HG02852 (cell line): ENCODE data around the gene RIN3.
A peak's percentile ranks its signal among the peaks of the same experiment; 100 is the strongest.

ENCODE experiments used
- ATAC-seq: cut with Tn5 transposase; IDR thresholded peaks from one replicate; pipeline ENCODE4 v1.9.1; 2021; ENCODE audit warnings: mild to moderate bottlenecking, moderate library complexity; ENCODE audit not compliant: unreplicated experiment

RIN3 gene

GRCh38 chr14:92575061-92575747 is 61.6 kb downstream of the RIN3 start:
- ATAC-seq: no peak

- no peak for ATAC-seq
Observed at GRCh38 chr14:92575748-92576303, 62.2 kb downstream of the RIN3 start.

- ATAC-seq: peak; percentile 86
Observed at GRCh38 chr14:92577321-92577742, 63.8 kb downstream of the RIN3 start.

DNA sequence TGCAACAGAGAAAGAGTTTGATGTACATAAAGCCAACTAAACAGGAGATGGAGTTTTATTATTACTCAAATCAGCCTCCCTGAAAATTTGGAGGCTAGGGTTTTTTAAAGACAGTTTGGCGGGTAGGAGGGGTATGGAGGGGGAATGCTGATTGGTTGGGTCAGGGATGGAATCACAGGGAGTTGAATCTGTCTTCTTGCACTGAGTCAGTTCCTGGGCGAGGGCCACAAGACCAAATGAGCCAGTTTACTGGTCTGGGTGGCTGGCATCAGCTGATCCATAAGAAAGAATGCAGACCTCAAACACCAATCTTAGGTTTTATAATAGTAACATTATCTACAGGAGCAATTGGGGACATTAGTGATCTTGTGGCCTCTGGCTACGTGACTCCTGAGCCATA is 64.9 kb downstream of the RIN3 start:
- no peak for ATAC-seq

GRCh38 chr14:92579244-92579936 is 65.8 kb downstream of the RIN3 start:
- no peak for ATAC-seq

DNA sequence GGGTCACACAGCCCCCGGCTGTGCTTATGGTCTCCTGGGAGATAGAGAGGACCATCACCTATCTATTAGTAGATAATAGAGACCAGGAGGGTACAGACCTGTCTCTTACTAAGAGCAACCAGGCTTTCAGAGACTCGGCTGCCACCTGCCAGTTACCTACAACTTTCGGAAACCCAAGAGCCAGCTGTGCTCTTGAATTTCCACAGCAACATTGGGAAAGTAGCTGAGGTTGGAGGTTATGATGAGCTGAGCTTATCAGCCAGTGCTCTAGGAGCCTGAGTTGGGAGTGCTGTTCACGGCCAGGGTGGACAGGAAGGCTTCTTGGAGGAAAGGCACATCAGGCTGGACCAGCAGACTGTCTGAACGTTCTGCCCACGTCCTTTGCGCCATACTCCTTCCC is 67.6 kb downstream of the RIN3 start:
- ATAC-seq: no peak

DNA sequence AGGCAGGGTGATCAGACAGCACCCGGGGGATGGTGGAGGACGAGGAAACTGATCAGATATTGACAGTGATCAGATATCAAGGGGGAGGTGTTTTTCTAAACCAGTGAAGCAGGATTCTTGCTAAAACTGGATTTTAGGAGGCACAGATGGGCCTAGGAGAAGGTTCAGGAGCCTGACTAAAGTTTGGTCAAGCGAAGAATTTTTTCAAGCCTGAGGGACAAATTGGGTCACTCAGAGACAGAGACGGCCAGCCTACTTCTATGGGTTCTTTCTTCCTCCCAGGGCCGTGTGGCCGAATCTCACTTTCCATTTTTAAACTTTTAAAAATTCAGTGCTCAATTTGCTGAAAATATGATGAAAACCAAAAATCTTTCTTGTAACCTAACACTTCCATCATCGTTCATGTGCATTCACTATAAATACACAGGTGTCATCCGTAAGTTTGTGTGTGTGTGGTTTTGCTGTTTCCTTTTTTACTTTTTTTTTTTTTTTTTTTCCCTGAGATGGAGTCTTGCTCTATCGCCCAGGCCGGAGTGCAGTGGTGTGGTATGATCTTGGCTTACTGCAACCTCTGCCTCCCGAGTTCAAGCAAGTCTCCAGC is 68.5 kb downstream of the RIN3 start:
- ATAC-seq: no peak

- peak; percentile 64 for ATAC-seq
Observed at GRCh38 chr14:92582706-92583452, 69.3 kb downstream of the RIN3 start.

- no peak for ATAC-seq
Observed at GRCh38 chr14:92584220-92584619, 70.6 kb downstream of the RIN3 start.

- no peak for ATAC-seq
Observed at GRCh38 chr14:92584816-92585215, 71.2 kb downstream of the RIN3 start.

- ATAC-seq: no peak
Observed at GRCh38 chr14:92585981-92586937, 72.7 kb downstream of the RIN3 start.

DNA sequence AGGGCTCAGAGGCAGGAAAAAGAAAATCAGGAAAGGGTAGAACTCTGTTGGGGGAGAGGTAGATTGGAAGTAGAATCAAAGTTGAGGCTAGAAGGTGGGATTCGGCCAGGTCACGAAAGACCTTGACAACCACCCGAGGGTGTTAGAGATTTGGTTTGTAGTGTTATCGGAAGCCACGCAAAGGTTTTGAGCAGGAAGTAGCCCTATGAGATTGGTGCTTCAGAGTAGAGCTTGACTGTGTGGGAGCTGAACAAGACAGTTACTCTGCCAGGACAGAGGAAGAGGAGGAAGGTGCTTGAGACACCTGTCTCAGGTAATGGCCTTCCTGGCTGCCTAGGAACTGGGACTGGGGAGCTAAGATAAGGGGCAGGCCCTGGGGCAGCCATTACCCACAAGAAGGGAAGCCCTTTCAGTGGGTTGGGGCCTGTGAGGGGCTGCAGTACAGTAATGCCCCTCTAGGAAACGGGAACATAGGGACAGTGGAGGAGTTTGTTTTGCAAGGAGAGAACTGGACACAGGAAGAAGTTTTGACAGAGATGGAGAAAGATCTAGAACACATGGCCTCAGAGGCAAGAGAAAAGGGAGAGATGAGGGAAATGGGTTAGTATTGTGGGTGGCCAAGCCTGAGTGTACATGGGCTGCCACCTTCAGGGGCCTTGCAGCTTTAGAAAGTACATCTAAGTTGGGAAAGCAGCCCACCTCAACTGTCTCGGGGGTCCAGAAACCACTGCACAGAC is 73.5 kb downstream of the RIN3 start:
- no peak for ATAC-seq

DNA sequence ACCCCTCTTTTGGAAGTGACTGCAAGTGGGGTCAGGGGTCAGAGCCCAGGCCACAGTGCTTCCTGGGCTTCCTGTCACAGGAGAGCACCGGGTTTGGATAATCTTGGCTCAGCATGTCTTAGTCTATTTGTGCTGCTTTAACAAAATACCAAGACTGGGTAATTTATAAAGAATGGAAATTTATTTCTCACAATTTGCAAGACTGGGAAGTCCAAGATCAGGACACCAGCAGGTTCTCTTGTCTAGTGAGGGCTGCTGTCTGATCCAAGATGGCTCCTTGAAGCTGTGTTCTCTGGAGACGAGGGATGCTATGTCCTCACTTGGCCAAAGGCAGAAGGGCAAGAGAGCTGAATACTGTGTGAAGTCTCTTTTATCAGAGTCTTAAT is 74.1 kb downstream of the RIN3 start:
- no peak for ATAC-seq

- ATAC-seq: no peak
Observed at GRCh38 chr14:92589213-92589852, 75.8 kb downstream of the RIN3 start.

DNA sequence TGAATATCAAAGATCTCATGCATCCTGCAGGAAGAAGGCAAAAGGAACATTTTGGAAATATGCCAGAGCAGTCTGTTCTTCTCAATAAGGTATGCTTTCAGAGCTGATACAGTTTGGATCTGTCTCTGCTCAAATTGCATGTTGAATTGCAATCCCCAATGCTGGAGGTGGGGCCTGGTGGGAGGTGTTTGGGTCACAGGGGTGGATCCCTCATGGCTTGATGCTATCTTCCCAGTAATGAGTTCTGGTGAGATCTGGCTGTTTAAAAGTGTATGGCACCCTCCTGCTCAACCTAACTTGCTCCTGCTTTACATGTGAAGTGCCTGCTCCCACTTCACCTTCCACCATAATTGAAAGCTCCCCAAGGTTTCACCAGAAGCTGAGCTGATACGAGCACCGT is 76.6 kb downstream of the RIN3 start:
- ATAC-seq: no peak

- ATAC-seq: no peak
Observed at GRCh38 chr14:92590941-92591340, 77.4 kb downstream of the RIN3 start.

DNA sequence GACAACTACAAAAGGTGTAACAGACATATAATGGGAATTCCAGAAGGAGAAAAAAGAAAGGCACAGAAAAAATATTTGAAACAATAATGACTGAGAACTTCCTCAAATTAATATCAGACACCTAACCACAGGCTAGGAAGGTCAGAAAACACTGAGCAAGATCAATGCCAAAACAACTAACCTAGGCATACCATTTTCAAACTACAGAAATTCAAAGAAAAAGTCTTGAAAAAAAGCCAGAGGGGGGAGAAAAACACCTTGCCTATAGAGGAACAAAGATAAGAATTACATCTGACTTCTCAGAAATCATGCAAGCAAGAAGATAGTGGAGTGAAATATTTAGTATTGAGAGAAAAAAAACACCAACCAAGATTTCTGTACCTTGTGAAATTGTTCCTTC is 77.8 kb downstream of the RIN3 start:
- ATAC-seq: no peak

DNA sequence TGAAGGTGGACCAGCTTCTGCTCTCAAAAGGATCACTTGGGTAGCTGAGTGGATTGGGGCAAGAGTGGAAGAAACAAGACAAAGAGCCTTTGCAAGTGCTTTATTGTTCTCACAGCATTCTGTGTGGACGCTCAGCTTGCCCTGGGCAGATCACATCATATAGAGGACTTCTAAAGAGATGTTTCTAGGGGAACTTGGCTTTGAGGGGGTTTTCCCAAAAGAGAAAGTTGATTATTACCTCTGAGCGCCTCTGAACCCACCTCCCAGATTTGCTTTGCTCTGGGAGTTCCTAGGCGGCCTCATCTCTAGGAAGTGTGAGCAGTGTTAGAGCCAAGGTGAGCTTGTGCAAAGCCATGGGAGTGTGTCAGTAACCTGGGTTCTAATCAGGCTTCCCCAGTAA is 81.7 kb downstream of the RIN3 start:
- no peak for ATAC-seq

DNA sequence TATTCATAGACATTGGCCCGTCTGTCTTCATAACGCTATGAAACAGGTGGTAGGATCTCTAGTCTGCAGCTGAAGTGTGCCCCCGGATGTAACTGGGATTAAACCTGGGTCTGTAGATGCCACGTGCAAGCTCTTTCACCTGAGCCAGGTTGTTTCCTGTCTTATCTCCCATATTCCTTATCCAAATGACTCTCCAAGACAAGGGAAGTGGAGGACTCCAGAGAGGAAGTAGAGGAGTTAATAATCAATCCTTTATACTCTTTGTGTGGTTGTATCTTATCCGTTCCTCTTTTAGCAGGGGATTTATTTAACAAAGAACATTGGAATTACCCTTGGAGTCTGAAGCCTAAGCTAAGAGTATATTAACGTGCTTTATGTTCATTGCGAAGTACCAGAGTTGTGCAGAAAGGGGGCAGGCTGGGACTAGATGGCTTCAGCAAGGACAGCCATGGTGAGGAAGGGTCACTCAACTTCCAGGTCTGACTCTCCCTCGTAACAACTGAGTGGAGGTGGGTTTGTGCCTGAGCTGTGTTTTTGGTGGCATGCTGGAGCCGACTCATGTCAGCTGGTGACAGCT is 82.8 kb downstream of the RIN3 start:
- no peak for ATAC-seq
